SK-N-SH (cell line): ENCODE measurements around the gene TMEM200C. TPM values are rescaled to one million over a fixed set of nuclear protein-coding genes. Genes with fewer than 3 reads are reported as not detected.

ENCODE experiments used
- CTCF ChIA-PET: fragments of 300-600, 350-600 bp; formaldehyde crosslinking; extraction: SDS; loops from one replicate; lab custom pipeline; 2021; lab: Yijun Ruan, JAX
- POLR2A ChIA-PET: fragments of 350-600 bp; sonication (Branson Sonifier 250); formaldehyde crosslinking; extraction: SDS; loops from one replicate; lab custom pipeline; 2020; ENCODE audit warnings: antibody characterized with exemption, inconsistent platforms; lab: Yijun Ruan, JAX
- DNase-seq: peaks from one replicate; pipeline ENCODE4 v3.0.0; 2012
- H2AFZ ChIP-seq: fragments of 200-600 bp; sonication (generic); 2 replicates; pipeline ENCODE4 v1.8.1; 2016; ENCODE audit warnings: antibody characterized with exemption, mild to moderate bottlenecking, low read depth
- H3F3A ChIP-seq: fragments of 200-600 bp; sonication (generic); replicated peaks from 2 replicates; pipeline ENCODE3; 2016; ENCODE audit warnings: antibody characterized with exemption, mild to moderate bottlenecking; ENCODE audit not compliant: insufficient read depth
- H3K27ac ChIP-seq, 2 experiments: fragments of 200-500 bp in 1 of 2; fragments of 200-600 bp in 1 of 2; sonication (Bioruptor generic) in 1 of 2; sonication (generic), shearing (Covaris generic) in 1 of 2; 2 replicates each; pipeline versions ENCODE4 v1.5.1 to v1.6.1; 2014 to 2016; ENCODE audit warnings: low read depth in 2 of 2, inconsistent platforms in 1 of 2, low read length in 1 of 2, mild to moderate bottlenecking in 1 of 2, mixed read lengths in 1 of 2
- H3K27me3 ChIP-seq: fragments of 200-600 bp; sonication (generic), shearing (Covaris generic); 2 replicates; pipeline ENCODE4 v1.6.1; 2016; ENCODE audit warnings: mixed run types; ENCODE audit not compliant: insufficient read depth
- H3K36me3 ChIP-seq, 2 experiments: fragments of 200-500 bp in 1 of 2; fragments of 200-600 bp in 1 of 2; sonication (Bioruptor generic) in 1 of 2; sonication (generic) in 1 of 2; replicated peaks in 1 of 2; 2 replicates each; pipeline versions ENCODE3 to v1.5.1; 2014 to 2016; ENCODE audit warnings: low read length in 1 of 2, mild to moderate bottlenecking in 1 of 2; ENCODE audit not compliant: insufficient read depth in 2 of 2, control insufficient read depth in 1 of 2
- H3K4me1 ChIP-seq, 2 experiments: fragments of 200-500 bp in 1 of 2; fragments of 200-600 bp in 1 of 2; sonication (Bioruptor generic) in 1 of 2; sonication (generic), shearing (Covaris generic) in 1 of 2; 2 replicates each; pipeline versions ENCODE4 v1.5.1 to v1.6.1; 2014 to 2016; ENCODE audit warnings: low read depth in 1 of 2, low read length in 1 of 2, mixed run types in 1 of 2; ENCODE audit not compliant: insufficient read depth in 2 of 2, control insufficient read depth in 1 of 2
- H3K4me2 ChIP-seq: fragments of 200-600 bp; sonication (generic), shearing (Covaris generic); 2 replicates; pipeline ENCODE4 v1.6.1; 2017; ENCODE audit warnings: mixed run types
- H3K4me3 ChIP-seq, 2 experiments: fragments of 200-500 bp in 1 of 2; fragments of 200-600 bp in 1 of 2; sonication (Bioruptor generic) in 1 of 2; sonication (generic), shearing (Covaris generic) in 1 of 2; 2 replicates each; pipeline versions ENCODE4 v1.5.1 to v1.8.1; 2014 to 2016; ENCODE audit warnings: low read depth in 2 of 2, inconsistent platforms in 1 of 2, low read length in 1 of 2, mild to moderate bottlenecking in 1 of 2, mixed read lengths in 1 of 2, moderate library complexity in 1 of 2
- H3K79me2 ChIP-seq: fragments of 200-600 bp; sonication (generic); 2 replicates; pipeline ENCODE4 v1.8.1; 2017; ENCODE audit warnings: mild to moderate bottlenecking; ENCODE audit not compliant: insufficient read depth
- H3K9ac ChIP-seq: fragments of 200-600 bp; sonication (generic); 2 replicates; pipeline ENCODE4 v1.6.1; 2017; ENCODE audit warnings: mixed run types
- H3K9me2 ChIP-seq: fragments of 200-600 bp; sonication (generic); 2 replicates; pipeline ENCODE4 v1.6.1; 2017; ENCODE audit warnings: mixed run types
- H3K9me3 ChIP-seq: fragments of 200-600 bp; sonication (generic); 2 replicates; pipeline ENCODE4 v1.6.1; 2017; ENCODE audit warnings: mixed run types, mild to moderate bottlenecking, moderate library complexity
- H4K20me1 ChIP-seq: fragments of 200-600 bp; sonication (generic); 2 replicates; pipeline ENCODE4 v1.6.1; 2017; ENCODE audit warnings: mild to moderate bottlenecking, mixed run types; ENCODE audit not compliant: insufficient read depth
- FOXM1 ChIP-seq: IDR thresholded peaks from 2 replicates; pipeline ENCODE4 v1.4.0; 2012; ENCODE audit warnings: low read depth, mild to moderate bottlenecking
- GABPA ChIP-seq: IDR thresholded peaks from 2 replicates; pipeline ENCODE4 v1.4.0; 2012; ENCODE audit warnings: low read depth, mild to moderate bottlenecking
- GATA2 ChIP-seq: sonication (generic); formaldehyde crosslinking; IDR thresholded peaks from 2 replicates; pipeline ENCODE4 v1.5.0; 2020; ENCODE audit warnings: mild to moderate bottlenecking, missing genetic modification reagents
- JUND ChIP-seq: IDR thresholded peaks from 2 replicates; pipeline ENCODE4 v1.4.0; 2012
- MAX ChIP-seq: IDR thresholded peaks from 2 replicates; pipeline ENCODE4 v1.4.0; 2012; ENCODE audit warnings: low read depth
- MEF2A ChIP-seq: IDR thresholded peaks from 2 replicates; pipeline ENCODE4 v1.4.0; 2012; ENCODE audit warnings: low read depth, borderline replicate concordance
- RAD21 ChIP-seq: IDR thresholded peaks from 2 replicates; pipeline ENCODE4 v1.6.1; 2012; ENCODE audit warnings: mild to moderate bottlenecking, low read length
- RCOR1 ChIP-seq: fragments of 150-350 bp; IDR thresholded peaks from 2 replicates; pipeline ENCODE4 v1.6.1; 2017; ENCODE audit warnings: antibody characterized with exemption, low read length
- REST ChIP-seq: IDR thresholded peaks from 2 replicates; pipeline ENCODE4 v1.6.1; 2012; ENCODE audit warnings: mild to moderate bottlenecking, low read depth, low read length, moderate library complexity
- RXRA ChIP-seq: IDR thresholded peaks from 2 replicates; pipeline ENCODE4 v1.4.0; 2012; ENCODE audit warnings: low read depth, mild to moderate bottlenecking, borderline replicate concordance
- SIN3A ChIP-seq: IDR thresholded peaks from 2 replicates; pipeline ENCODE4 v1.6.1; 2012; ENCODE audit warnings: low read depth, mild to moderate bottlenecking, low read length, moderate library complexity, borderline replicate concordance
- TCF12 ChIP-seq: IDR thresholded peaks from 2 replicates; pipeline ENCODE4 v1.4.0; 2012
- WGBS: methylation state at CpG from one replicate; pipeline ENCODE4 v1.1.6; 2017; ENCODE audit warnings: low lambda C conversion rate; 5-methylcytosine and 5-hydroxymethylcytosine counted together
- polyA plus RNA-seq, 3 experiments: library from polyadenylated mRNA; depleted of rRNA; stranded (reverse); fragments of >200 nt; gene quantifications; 2 replicates each; pipeline ENCODE4 v1.2.3, GENCODE V29; 2012
- TF ChIP-seq, protein P1 (sequence below): fragments of 150-350 bp; IDR thresholded peaks from 2 replicates; pipeline ENCODE4 v1.6.1; 2016; ENCODE audit warnings: mild to moderate bottlenecking, low read depth, low read length

TMEM200C gene
- polyA plus RNA-seq, 1 of the 3 experiments (the other 2 are of a cell fraction), result not detected

DNA sequence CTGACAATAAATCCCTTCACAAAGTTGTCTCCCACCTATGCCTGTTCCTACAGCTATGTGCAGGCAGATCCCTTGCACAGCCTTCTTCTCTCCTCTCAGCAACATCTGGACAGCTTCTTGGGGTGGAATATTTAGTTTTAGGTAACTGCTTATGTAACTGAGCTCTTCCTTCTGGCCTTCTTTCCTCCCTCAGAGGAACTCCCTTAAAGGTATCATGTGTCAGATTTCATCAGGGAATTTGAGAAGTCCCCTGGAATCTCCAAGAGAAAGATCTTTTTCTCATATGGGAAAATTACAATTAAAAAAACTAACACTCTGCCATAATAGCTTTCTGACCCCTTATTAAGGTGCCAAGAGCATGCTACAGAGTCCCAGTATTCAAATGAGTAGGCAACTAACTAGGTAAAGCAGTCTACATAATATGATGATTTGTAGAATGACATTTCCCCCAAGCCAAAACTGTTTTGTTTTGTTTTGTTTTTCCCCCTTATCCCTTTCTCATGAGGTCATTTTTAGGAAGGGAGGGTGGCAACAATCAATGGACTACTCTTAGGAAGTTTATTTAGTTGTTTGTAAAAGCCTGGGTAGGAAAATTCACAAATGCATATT is 2.4 kb downstream of the TMEM200C start:
- peaks cover 42% of the 10 kb centered on the region; the same call in 1 of the 2 replicates for H3K27me3 ChIP-seq

DNA sequence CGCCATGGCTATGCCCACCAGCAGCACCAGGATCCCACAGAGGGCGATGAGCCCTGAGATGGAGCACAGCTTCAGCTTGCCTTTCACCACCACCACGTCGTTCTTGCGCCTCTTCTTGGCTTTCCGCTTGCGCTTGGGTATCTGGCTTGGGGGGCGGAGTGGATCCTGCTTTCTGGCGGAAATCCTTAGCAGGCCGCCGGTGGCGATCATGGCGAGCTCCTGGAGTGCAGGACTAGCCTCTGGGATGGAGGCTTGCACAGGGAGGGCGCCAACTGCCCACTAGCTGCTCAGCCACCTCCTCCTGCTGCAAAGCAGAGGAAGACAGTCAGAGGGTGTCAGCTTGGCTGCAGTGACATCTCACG is 3.5 kb downstream of the TMEM200C start:
- Histone ChIP-seq H3K36me3 (no peaks in the 10 kb centered on the region), H3K27me3 (peaks cover 37% of the 10 kb centered on the region; the same call in 1 of the 2 replicates), H3K9me2 (no peaks in the 10 kb centered on the region), H3K4me3 (no peak overlapping the region), H3K27ac (no peak overlapping the region), H2AFZ (no peak overlapping the region), H4K20me1 (no peaks in the 10 kb centered on the region), H3K9ac (no peak overlapping the region), H3K79me2 (no peaks in the 10 kb centered on the region), H3K4me1 (peaks cover 0 to 3% of the 10 kb centered on the region in 2 experiments; a peak in 1 of 4 replicates), H3F3A (no peaks in the 10 kb centered on the region), H3K9me3 (no peaks in the 10 kb centered on the region), H3K4me2 (no peak overlapping the region)
- CTCF ChIA-PET, result interaction anchor here (0.6 to 5.1 kb wide), 10 partner anchors 10 to 652 kb away, joined by 3 to 52 read pairs (median 4); no protein-coding TSS in a partner anchor
- POLR2A ChIA-PET, result no interaction called here
- 85% methylated on average over 13 of the region's 15 CpGs for WGBS
- TF ChIP-seq, protein P1, sequence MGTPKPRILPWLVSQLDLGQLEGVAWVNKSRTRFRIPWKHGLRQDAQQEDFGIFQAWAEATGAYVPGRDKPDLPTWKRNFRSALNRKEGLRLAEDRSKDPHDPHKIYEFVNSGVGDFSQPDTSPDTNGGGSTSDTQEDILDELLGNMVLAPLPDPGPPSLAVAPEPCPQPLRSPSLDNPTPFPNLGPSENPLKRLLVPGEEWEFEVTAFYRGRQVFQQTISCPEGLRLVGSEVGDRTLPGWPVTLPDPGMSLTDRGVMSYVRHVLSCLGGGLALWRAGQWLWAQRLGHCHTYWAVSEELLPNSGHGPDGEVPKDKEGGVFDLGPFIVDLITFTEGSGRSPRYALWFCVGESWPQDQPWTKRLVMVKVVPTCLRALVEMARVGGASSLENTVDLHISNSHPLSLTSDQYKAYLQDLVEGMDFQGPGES, result no peak
- TF ChIP-seq TCF12, result no peak
- TF ChIP-seq RAD21, result no peak
- TF ChIP-seq RXRA, result no peak
- no peak for TF ChIP-seq SIN3A
- TF ChIP-seq FOXM1, result no peak
- no peak for TF ChIP-seq JUND
- TF ChIP-seq GABPA, result no peak
- no peak for TF ChIP-seq GATA2 (CRISPR knock-in tag)
- no peak for TF ChIP-seq REST
- no peak for TF ChIP-seq RCOR1
- no peak for TF ChIP-seq MAX
- DNase-seq, result no peak

More for the DNA sequence above, 2.4 kb downstream of the TMEM200C start:
- Histone ChIP-seq H3K27ac (no peak overlapping the region), H3K9me2 (no peaks in the 10 kb centered on the region), H3K79me2 (no peaks in the 10 kb centered on the region), H3K4me3 (no peak overlapping the region), H3K9ac (no peak overlapping the region), H2AFZ (no peak overlapping the region), H3K9me3 (no peaks in the 10 kb centered on the region), H3K4me2 (no peak overlapping the region), H3K36me3 (no peaks in the 10 kb centered on the region), H3K4me1 (peaks cover 0 to 3% of the 10 kb centered on the region in 2 experiments; a peak in 1 of 4 replicates), H3F3A (no peaks in the 10 kb centered on the region), H4K20me1 (no peaks in the 10 kb centered on the region)
- TF ChIP-seq MEF2A, result no peak
- no peak for DNase-seq
- ChIA-PET POLR2A (no interaction called here), CTCF (interaction anchor here (0.7 to 2.1 kb wide), 3 partner anchors 11 to 14 kb away, joined by 3 to 7 read pairs (median 4); no protein-coding TSS in a partner anchor)
